GM18511 (cell line): ENCODE results near the gene PTPRD.

ENCODE experiments used
- ATAC-seq: cut with Tn5 transposase; IDR thresholded peaks from one replicate; pipeline ENCODE4 v1.9.1; 2021; ENCODE audit warnings: mild to moderate bottlenecking, moderate library complexity; ENCODE audit not compliant: unreplicated experiment

PTPRD gene

GRCh38 chr9:9623506-9623905 is 989.3 kb downstream of the PTPRD start:
- ATAC-seq: no peak

- no peak for ATAC-seq
Observed at GRCh38 chr9:9621355-9621940, 991.4 kb downstream of the PTPRD start.

- no peak for ATAC-seq
Observed at GRCh38 chr9:9620736-9621135, 992.1 kb downstream of the PTPRD start.

GRCh38 chr9:9615086-9615485 is 997.7 kb downstream of the PTPRD start:
- ATAC-seq: no peak

- no peak for ATAC-seq
Observed at GRCh38 chr9:9614607-9615006, 998.2 kb downstream of the PTPRD start.

- ATAC-seq: peak; percentile 54
Observed at GRCh38 chr9:9612755-9613154, 1000.0 kb downstream of the PTPRD start.

GRCh38 chr9:9612270-9612669 is 1000.5 kb downstream of the PTPRD start:
- ATAC-seq: peak; percentile 80

GRCh38 chr9:9605681-9606080 is 1007.1 kb downstream of the PTPRD start:
- ATAC-seq: no peak

- ATAC-seq: no peak
Observed at GRCh38 chr9:9603345-9603744, 1009.5 kb downstream of the PTPRD start.

GRCh38 chr9:9598723-9599122 is 1014.1 kb downstream of the PTPRD start:
- no peak for ATAC-seq

GRCh38 chr9:9592104-9592503 is 1020.7 kb downstream of the PTPRD start:
- no peak for ATAC-seq

GRCh38 chr9:9585920-9586319 is 1026.9 kb downstream of the PTPRD start:
- no peak for ATAC-seq

GRCh38 chr9:9574080-9574479 is 1038.7 kb downstream of the PTPRD start:
- no peak for ATAC-seq

GRCh38 chr9:9565700-9566099 is 1047.1 kb downstream of the PTPRD start:
- ATAC-seq: no peak

GRCh38 chr9:9563817-9564216 is 1049.0 kb downstream of the PTPRD start:
- ATAC-seq: no peak

- no peak for ATAC-seq
Observed at GRCh38 chr9:9560382-9561035, 1052.3 kb downstream of the PTPRD start.

- no peak for ATAC-seq
Observed at GRCh38 chr9:9558907-9559306, 1053.9 kb downstream of the PTPRD start.

GRCh38 chr9:9557804-9558334 is 1054.9 kb downstream of the PTPRD start:
- no peak for ATAC-seq

GRCh38 chr9:9556865-9557803 is 1055.7 kb downstream of the PTPRD start:
- no peak for ATAC-seq

GRCh38 chr9:9552665-9553064 is 1060.1 kb downstream of the PTPRD start:
- ATAC-seq: no peak

- ATAC-seq: no peak
Observed at GRCh38 chr9:9538766-9539165, 1074.0 kb downstream of the PTPRD start.

GRCh38 chr9:9538356-9538755 is 1074.4 kb downstream of the PTPRD start:
- no peak for ATAC-seq
